Measurements from ENCODE around the gene TMEM63C.
A peak's percentile ranks its signal among the peaks of the same experiment; 100 is the strongest.

Gene TMEM63C

DNA sequence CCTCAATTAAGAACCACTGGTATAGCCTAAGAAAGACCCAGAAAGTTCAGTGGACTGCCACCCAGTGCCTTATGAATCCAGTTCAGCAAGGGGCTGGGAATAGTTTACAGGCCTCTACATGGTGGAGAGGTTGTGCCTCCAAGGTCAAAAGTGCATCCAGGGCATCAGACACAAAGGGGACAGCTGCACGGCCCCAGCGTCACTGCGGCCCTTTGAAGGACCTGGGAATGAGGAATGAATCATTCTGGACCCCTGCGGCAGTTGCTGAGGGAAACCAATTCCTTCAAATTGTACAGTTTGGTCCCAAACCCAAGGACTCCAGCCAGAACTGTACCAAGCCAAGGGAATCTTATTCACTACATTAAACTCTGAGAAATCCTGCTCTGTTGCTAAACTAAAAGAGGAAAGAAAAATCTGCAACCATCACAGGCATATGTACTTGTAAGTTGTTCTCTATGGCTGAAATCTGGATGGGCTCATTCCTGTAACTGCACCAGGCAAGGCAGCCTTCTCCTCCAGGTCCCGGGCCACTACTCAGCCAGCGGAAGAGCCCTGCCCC is 100.3 kb downstream of the TMEM63C start:
- DNase-seq = no peak

DNA sequence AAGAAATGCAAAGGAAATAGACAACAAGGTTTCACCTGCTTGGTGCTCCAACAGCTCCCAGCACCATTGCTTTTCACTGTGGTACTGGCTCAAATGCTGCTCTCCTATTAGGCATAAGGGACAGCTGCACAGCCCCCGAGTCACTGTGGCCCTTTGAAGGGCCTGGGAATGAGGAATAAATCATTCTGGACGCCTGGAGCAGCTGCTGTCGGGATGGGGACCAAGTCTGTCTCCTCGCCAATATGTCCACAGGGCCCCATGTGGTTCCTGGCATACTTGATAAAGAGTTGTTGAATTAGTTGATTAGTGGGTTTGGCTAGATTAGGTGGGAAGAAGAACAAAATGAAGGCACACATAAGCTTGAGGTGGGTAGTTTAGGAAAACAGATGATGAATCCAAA is 102.5 kb downstream of the TMEM63C start:
- DNase-seq = no peak

DNA sequence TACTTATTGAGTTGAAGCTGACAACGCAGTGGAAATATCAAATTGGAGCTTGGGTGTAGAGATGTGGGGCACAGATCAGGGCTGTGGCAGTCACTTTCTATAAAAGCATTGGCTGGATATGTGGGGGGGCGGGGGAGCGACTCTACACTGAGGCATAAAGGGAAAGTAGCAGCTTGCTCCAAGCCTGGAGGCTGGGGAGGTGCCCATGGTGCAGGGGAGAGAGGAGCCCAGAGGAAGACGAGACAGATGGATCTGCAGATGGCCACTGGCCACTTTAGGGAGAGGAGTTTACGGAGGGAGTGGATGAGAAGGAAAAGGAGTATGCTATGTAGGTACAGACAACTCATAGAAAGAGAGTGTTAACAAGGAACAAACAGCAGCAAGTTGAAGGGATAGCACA is 102.9 kb downstream of the TMEM63C start:
- no peak for DNase-seq

DNA sequence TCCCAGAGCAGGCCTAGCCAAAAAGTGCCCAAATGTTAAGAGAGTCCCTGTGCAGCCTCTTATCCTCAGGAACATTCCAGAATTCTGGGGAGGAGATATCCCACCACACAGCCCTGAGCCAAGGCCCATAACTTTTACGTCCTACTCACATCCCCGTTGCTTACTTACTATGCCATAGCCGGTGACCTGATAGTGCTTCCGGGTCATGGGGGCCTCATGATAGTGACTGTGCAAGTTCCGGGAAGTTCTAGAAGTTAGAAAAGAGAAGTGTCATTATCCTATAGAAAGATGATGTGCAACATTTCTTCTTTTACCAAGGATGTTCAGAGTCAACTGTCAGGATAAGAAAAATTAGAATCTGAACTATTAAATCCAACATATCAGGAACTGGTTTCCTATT is 105.0 kb downstream of the TMEM63C start:
- DNase-seq = no peak

DNA sequence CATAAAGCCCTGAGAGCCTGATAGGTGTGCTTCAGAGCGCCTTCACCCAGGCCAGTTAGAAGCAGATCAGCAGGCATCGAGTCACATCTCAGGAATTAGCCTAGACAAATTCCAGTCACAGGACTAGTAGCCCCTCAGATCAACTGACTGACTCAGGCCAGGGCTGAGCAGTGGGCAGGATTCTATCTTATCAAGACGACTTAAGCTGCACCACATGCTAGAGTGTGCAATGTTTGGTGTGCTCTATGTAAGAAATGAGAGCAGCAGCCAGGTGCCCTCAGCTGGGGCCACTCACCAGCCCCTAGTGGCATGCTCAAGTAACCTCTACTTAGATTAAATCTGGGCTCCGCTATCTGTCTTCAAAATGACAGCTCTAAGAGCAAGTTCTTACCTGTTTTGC is 109.1 kb downstream of the TMEM63C start:
- DNase-seq = no peak

DNA sequence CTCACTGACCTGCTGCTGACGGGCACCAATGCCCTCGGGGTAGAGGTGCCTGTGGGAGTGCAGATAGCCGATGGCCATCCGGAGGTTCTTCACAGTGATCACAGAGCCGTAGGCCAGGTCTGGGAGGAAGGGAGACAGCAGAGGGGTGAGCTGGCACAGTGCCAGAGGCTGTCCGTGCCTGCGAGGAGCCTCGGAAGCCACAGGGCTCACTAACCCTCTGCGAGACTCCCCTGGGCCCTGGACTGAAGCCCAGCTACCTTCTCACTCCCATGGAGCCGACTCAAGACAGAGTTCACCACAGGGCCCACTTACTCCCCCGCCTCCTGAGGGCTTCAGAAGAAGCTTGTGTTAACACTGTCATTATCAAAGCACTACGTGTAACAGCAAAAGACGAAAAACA is 114.6 kb downstream of the TMEM63C start:
- no peak for DNase-seq

DNA sequence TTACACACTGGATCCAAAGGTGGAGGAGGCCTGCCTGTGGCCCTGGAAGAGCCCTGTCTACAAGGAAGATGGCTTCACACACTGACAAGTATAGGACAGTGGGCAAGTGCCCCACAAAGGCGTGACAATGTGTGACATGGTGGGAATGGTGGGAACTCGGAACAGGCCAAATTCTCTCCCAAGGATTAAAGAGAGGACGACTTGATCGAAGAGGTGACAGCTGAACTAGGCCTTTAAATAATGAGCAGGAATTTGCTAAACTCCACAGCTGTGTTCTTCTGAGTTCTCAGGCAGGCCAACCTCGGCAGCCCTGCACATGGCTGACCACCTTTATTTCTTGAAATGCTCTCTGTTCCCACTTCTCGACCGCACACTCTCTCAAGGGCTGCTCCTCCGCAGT is 115.3 kb downstream of the TMEM63C start:
- no peak for DNase-seq

DNA sequence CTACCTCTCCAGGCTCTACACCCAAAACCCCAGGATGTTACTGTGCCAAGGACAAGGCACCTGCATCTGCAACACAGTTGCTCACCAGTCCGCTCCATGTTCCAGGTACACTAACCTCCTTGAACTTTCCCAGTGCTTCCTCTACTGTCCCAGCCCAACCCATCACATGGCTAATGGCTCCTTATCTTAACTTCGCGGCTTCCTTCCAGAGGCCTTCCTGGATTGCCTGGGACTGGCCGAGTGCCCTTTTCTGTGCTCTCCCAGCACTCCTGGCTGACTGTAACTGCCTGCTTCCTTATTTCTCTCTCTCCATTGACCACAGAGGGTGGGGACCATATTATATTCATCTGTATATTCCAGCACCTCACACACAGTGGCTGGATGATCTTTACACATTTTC is 118.2 kb downstream of the TMEM63C start:
- no peak for DNase-seq

DNA sequence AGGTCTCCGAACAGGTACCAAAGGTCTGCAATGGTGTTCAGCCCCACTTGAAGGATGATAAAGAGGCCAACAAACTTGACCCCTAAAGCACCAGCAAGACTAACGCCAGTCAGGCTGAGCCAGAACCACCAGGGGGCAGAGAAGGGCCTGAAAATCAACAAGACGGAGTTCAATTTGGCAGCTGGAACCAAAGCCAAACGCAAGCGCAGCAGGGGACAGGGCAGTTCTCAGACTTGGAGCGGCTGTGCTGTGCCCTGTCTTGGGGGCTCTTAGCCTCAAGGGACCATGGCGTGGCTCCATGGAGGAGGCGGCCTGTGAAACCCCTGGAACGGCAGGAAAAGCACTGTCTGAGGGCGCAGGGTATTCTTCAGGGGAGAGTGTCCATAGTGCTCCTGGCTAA is 119.5 kb downstream of the TMEM63C start:
- peak; percentile 39 to 44 for DNase-seq

DNA sequence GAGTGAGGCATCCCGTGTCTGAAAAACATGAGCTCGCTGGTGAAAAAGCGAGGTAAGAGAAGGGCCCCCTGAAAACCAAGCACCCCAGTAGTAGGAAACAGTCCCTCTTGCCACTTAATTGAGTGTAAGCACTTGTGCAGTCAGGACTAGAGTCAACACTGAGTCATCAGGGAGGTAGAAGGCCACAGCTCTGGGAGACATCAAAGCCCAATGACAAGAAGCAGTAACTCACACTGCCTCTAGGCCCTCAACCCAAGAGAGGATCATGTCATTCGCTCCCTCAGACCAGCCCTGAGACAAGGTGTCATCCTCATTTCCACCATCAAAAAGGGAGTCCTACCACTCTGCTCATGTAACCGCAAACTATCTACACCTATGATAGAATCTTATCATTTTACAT is 121.3 kb downstream of the TMEM63C start:
- DNase-seq = no peak

DNA sequence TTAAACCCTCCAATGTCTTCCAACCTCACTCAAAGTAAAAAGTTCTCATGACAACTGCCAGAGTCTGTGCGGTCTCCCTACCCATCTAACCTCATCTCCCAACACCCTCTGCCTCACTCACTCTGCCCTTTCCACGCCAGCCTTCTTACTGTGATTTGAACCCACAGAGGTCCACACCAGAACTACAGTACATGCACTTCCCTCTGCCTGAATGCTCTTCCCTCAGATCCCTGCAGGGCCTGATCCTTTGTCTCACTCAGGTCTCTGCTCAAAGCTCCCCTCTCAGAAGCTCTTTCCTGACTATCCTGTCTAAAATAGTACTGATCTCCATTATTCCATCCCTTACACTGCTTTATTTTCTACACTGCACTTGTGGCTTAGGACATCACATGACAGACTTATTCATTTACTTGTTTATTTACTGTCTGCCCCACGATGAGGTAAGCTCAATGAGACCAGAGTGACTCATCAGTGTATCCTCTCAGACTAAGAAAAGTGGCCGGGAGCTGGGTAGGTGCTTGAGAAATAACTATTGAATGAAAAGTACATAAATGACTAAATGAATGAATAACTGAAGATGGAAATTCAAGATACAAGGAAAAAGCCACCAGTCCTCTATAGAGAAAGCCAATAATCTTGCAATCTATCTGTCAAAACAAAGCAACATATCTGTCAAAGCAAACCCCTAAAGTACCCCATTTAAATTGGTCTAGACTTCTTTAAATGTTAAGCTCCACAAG is 122.0 kb downstream of the TMEM63C start:
- no peak for DNase-seq

DNA sequence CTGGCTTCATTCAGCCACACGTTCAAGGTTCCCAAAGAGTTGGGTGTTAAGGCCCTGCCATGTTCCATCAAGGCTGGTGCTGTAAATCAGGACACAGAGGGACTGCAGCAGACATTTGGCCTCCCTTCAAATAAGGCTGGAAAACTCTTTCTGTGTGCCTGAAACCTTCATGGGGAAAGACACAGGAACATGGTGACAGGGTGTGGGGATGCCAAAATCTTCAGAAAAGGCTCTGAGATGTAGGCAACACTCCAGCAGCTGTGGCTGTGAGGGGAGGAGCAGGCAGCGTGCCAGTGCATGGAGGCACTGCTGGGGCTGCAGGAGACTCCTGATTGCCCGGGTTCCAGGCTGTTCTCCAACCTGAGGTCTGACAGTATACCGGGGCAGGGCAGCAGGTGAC is 124.1 kb downstream of the TMEM63C start:
- no peak for DNase-seq

DNA sequence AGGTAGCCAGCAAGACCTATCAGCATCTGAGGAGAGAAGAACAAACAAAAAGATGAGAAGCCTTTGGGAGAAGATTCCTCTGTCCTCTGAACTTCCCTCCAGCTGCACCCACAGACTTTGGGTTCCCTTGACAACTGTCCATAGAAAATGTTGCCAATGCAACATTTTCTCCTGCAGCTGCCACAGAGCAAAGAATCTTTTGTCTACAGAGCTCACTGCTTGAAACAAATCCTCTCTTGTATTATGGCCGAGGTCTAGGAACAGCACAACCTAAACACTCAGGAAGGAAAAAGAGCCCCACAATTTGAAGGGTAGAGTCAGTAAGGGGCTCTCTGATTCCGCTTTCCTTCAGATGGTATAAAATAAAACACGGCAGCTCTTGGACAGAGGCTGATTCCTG is 124.8 kb downstream of the TMEM63C start:
- no peak for DNase-seq

DNA sequence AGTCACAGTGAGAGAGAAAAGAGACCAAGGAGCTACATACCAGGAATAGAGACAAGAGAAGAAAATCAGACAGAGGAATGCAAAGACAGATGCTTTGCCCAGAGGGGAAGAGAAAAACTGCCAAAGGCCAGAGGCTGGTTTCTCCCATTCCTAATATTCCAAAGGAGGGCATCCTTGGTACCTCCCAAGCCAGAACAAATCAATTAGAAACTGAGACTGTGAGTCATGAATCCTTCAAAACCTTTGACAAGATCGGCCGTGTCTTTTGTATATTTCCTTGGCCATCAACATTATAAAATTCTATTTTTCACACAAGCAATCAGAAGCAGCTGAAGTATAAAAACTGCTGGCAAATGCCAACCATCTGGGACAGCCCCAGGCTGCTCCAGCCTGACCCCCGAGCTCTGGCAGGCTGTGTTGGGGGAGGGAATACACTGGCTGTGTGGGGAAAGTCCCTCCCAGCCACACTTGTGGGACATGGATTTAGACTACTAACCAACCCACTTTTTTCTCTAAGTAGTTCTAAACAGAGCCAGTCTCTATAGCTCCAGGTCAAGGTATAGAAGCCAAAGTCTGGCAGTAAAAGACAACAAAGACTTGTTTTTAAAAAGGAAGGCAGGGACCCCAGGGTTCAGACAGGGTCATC is 125.4 kb downstream of the TMEM63C start:
- DNase-seq = no peak

Measured in activated CD4-positive, alpha-beta T cell treated with anti-CD3 and anti-CD28 coated beads, Interleukin-2, amount 50 U/mL, for 4 hours (primary cell).